HG03558 (cell line): ENCODE results near the gene PCDHGA11.
"Not testable (repeated sequence)": the region's sequence is repeated elsewhere in the genome, so short reads cannot be mapped to it uniquely, and the experiment has no call there.

Experiments used
- ATAC-seq: cut with Tn5 transposase; IDR thresholded peaks from one replicate; pipeline ENCODE4 v1.9.1; 2021; ENCODE audit warnings: moderate number of reproducible peaks; ENCODE audit not compliant: unreplicated experiment; ENCODE audit errors: extremely low read depth

PCDHGA11 gene

GRCh38 chr5:141420855-141421488 is at the start of gene PCDHGA11:
TSS of gene PCDHGA11 (plus strand) at chr5:141421051. CDS start at chr5:141421228, 177 bp downstream.
- ATAC-seq = no peak

GRCh38 chr5:141371572-141372475 is 49.0 kb upstream of the PCDHGA11 start:
- no peak for ATAC-seq

- no peak for ATAC-seq
These were observed 47.1 kb upstream of the PCDHGA11 start, which contains the start of gene PCDHGA6 for GRCh38 chr5:141373673-141374317. TSS of gene PCDHGA6 (plus strand) at chr5:141373891. CDS start at chr5:141374084, 193 bp downstream.

- ATAC-seq = no peak
These were observed 46.2 kb upstream of the PCDHGA11 start for GRCh38 chr5:141374627-141375026.

- ATAC-seq = not testable (repeated sequence)
These were observed 45.3 kb upstream of the PCDHGA11 start for GRCh38 chr5:141375444-141376155.

- no peak for ATAC-seq
These were observed 38.2 kb upstream of the PCDHGA11 start, which contains the start of gene PCDHGA7 for GRCh38 chr5:141382469-141383294. TSS of gene PCDHGA7 (plus strand) at chr5:141382742. CDS start at chr5:141382900, 158 bp downstream.

- ATAC-seq = no peak
These were observed 37.5 kb upstream of the PCDHGA11 start for GRCh38 chr5:141383345-141383744.

- no peak for ATAC-seq
These were observed 36.2 kb upstream of the PCDHGA11 start for GRCh38 chr5:141384471-141385267.

- ATAC-seq = not testable (repeated sequence)
These were observed 33.1 kb upstream of the PCDHGA11 start, which contains the start of gene PCDHGB4 for GRCh38 chr5:141387557-141388311. TSS of gene PCDHGB4 (plus strand) at chr5:141387698. CDS start at chr5:141387885, 187 bp downstream.

GRCh38 chr5:141388661-141389060 is 32.2 kb upstream of the PCDHGA11 start:
- ATAC-seq = no peak

- ATAC-seq = no peak
These were observed 31.5 kb upstream of the PCDHGA11 start for GRCh38 chr5:141389153-141390042.

- no peak for ATAC-seq
These were observed 28.2 kb upstream of the PCDHGA11 start, which contains the start of gene PCDHGA8 for GRCh38 chr5:141392429-141393198. TSS of gene PCDHGA8 (plus strand) at chr5:141392633. CDS start at chr5:141392814, 181 bp downstream.

- no peak for ATAC-seq
These were observed 27.6 kb upstream of the PCDHGA11 start for GRCh38 chr5:141393267-141393666.

GRCh38 chr5:141394401-141395187 is 26.3 kb upstream of the PCDHGA11 start:
- ATAC-seq = not testable (repeated sequence)
